Heart right ventricle (tissue), 16 donors: ENCODE measurements around the gene RANBP3. TPM values are rescaled to one million over a fixed set of nuclear protein-coding genes. Genes with fewer than 3 reads are reported as not detected.

Experiments
- ATAC-seq, 8 donors: fragments of 200-7000 bp; cut with Tn5 transposase; one replicate each; pipeline ENCODE4 v1.9.1; 2020; ENCODE audit warnings: mild to moderate bottlenecking in 8 of 8, moderate library complexity in 8 of 8, moderate number of reproducible peaks in 1 of 8
- DNase-seq, 2 donors: peaks; one replicate each; pipeline ENCODE4 v3.0.0-alpha.2; 2020
- H3K27ac ChIP-seq, 10 donors: fragments of 200-600 bp; sonication (generic) in 2 of 10; one replicate each; pipeline versions ENCODE4 v1.5.0 to v1.8.0; 2020 to 2022; ENCODE audit warnings: mild to moderate bottlenecking in 3 of 10
- H3K27me3 ChIP-seq, 7 donors: fragments of 200-600 bp; one replicate each; pipeline ENCODE4 v1.8.0; 2021 to 2022; ENCODE audit warnings: mild to moderate bottlenecking in 2 of 7
- H3K36me3 ChIP-seq, 9 donors: fragments of 200-600 bp; sonication (generic) in 1 of 9; one replicate each; pipeline versions ENCODE4 v1.5.0 to v1.8.0; 2020 to 2022; ENCODE audit warnings: mild to moderate bottlenecking in 2 of 9
- H3K4me1 ChIP-seq, 9 donors: fragments of 200-600 bp; sonication (generic) in 1 of 9; one replicate each; pipeline versions ENCODE4 v1.5.0 to v1.8.0; 2020 to 2022; ENCODE audit warnings: mild to moderate bottlenecking in 4 of 9
- H3K4me3 ChIP-seq, 10 donors: fragments of 200-600 bp; sonication (generic) in 2 of 10; one replicate each; pipeline versions ENCODE4 v1.5.0 to v1.8.0; 2020 to 2022; ENCODE audit warnings: mild to moderate bottlenecking in 7 of 10, moderate library complexity in 2 of 10
- H3K9me3 ChIP-seq, 11 donors: fragments of 200-600 bp in 10 of 11; sonication (generic) in 2 of 11; one replicate each; pipeline versions ENCODE4 v1.5.0 to v1.8.0; 2013 to 2022; ENCODE audit warnings: mild to moderate bottlenecking in 2 of 11, control low read depth in 1 of 11, moderate library complexity in 1 of 11
- CTCF ChIP-seq, 9 donors: fragments of 200-600 bp; sonication (generic) in 2 of 9; IDR thresholded peaks; one replicate each; pipeline versions ENCODE4 v1.5.0 to v1.8.0; 2021 to 2022; ENCODE audit warnings: antibody characterized with exemption in 9 of 9, mild to moderate bottlenecking in 5 of 9, moderate library complexity in 1 of 9
- WGBS, 2 donors: extraction: QIAGEN DNeasy Blood & Tissue Kit; methylation state at CpG; one replicate each; pipeline ENCODE4 v1.1.7; 2013; ENCODE audit warnings: inconsistent platforms in 1 of 2; 5-methylcytosine and 5-hydroxymethylcytosine counted together
- intact Hi-C, 10 donors: fragments of 100-400 bp; cut with DNase I; formaldehyde crosslinking; loops; one replicate each; pipeline versions ENCODE4 v1.11.1 to v1.14.2; 2022
- polyA plus RNA-seq, 2 donors: library from polyadenylated mRNA; stranded (reverse); fragments of 200-250 nt; gene quantifications; one replicate each; pipeline ENCODE4 v1.2.3, GENCODE V29; 2013
- total RNA-seq, 10 donors: library from RNA; stranded (reverse); fragmentation: NEBNext Ultra II Directional in 3 of 10; extraction: Animal tissue kit (Norgen Biotek cat#: 25700) in 3 of 10; gene quantifications; one replicate each; pipeline versions ENCODE4 v1.2.1 to v1.2.4, GENCODE V29; 2021 to 2023
- donor health status: Arrhythmogenic right ventricular cardiomyopathy.
- donor health status: ischemic (EF 13 %, LVEDD 7.1; RV severe dilation, severe dysfunction).
- donor health status: healthy with polysubstance abuse.
- donor health status: DM: no; HTN: yes; CAD: no.
- donor health status: DM: no; HTN: no; CAD: no.
- donor health status: ischemic (EF 25% LVEDD 6.9; RV normal size, moderate dysfunction).
- donor health status: ischemic (EF 25% LVEDD 5.7; RV mildly dilated, moderate dysfunction).
- donor health status: healthy.
- donor health status: DM: yes; HTN: yes; CAD: no.
- donor health status: Ischemic cardiomyopathy.
- donor health status: ischemic (EF 35%, LVEDD 5.7; RV mildly dilated, moderate dysfunction).
- donor health status: nonischemic (EF 11% LVEDD 7.7; RV severe dilation, severe dysfunction).
- donor health status: DM: yes; HTN: yes; CAD: no.
- donor health status: PGD.
- donor health status: ischemic (EF 29% LVEDD 5.4; RV normal size, mild dysfunction).
- donor health status: nonischemic (EF 23%, LVEDD 6.1; RV moderate dilation, normal function).

The RANBP3 gene
- total and polyA plus RNA-seq, 12 donors = 29.5 to 76.1 (median 63.0) TPM

DNA sequence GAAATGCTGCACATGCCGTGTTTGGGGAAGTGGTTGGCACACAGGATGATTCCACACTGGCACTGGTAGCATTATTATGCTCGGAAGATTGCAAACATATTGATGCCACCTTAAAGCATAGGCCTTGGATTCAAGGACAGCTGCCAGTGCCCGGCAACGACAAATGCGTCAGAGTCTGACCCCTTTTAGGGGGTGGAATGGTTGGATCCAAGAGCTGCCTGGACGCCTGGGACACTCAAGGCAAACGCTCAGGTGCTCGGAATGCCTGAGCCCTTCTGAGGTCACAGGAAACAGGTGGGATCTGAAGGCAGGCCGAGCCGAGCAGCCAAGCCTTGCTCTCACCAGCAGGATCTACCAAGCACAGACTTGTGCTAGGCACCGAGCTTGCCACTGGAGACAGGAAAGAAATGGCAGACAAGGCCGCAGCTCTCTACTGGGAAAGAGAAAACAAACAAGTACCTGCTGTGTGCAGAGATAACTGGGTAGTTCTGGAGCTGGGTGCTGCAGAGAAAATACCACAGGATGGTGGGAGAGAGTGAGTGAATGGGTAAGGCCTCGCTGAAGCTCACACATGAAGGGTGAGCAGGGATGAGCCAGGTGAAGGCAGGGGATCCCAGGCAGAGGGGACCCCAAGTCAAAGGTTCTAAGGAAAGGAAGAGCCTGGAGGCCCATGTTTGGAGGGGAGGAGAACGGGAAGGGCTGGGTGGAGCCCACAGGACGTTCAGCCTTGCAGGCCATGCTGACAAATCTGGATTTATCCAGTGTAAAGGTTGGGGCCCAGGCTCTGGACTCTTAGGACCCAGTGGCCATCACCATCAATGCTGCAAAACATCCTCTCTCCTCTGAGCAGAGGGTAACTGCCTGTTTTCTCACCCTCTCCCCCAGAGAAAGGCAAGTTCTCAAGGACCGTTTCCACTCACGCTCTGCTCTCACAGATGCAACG lies 9.2 kb downstream of the RANBP3 start:
- Histone ChIP-seq H3K4me1 (peaks cover 24 to 88% (median 72%) of the 10 kb centered on the region in 9 donors), H3K9me3 (no peaks in the 10 kb centered on the region), H3K4me3 (peak overlapping the region in 1 of 10 donors; percentile 23), H3K36me3 (peaks cover 0 to 39% (median 0%) of the 10 kb centered on the region in 9 donors), H3K27me3 (no peaks in the 10 kb centered on the region), H3K27ac (peak overlapping the region in 9 of 10 donors; percentile 9 to 72 (median 60))
- no peak for TF ChIP-seq CTCF (IDR thresholded peaks at IDR 0.05)
- intact Hi-C loops = no loop called here
- ATAC-seq (peak in 6 of 8 donors; percentile 5 to 32 (median 14)), DNase-seq (no peak)
- 35% methylated on average over 18 of the region's 18 CpGs for WGBS, 2 donors

- Histone ChIP-seq H3K4me3 (peak overlapping the region in 1 of 10 donors; percentile 23), H3K27ac (peak overlapping the region in 9 of 10 donors; percentile 9 to 72 (median 60)), H3K4me1 (peaks cover 24 to 95% (median 79%) of the 10 kb centered on the region in 9 donors), H3K9me3 (no peaks in the 10 kb centered on the region), H3K27me3 (no peaks in the 10 kb centered on the region), H3K36me3 (peaks cover 0 to 32% (median 0%) of the 10 kb centered on the region in 9 donors)
- WGBS, 2 donors = 4 to 5% methylated on average over 10 of the region's 10 CpGs
- DNase-seq (peak in 1 of 2 donors; percentile 74), ATAC-seq (peak; percentile 55 to 80 (median 73))
- intact Hi-C loops = no loop called here
- peak; percentile 68 to 93 (median 88) for TF ChIP-seq CTCF (IDR thresholded peaks at IDR 0.05)
These were observed 9.9 kb downstream of the RANBP3 start for GRCh38 chr19:5967994-5968430.

- no peak for DNase-seq
These were observed 10.4 kb downstream of the RANBP3 start for GRCh38 chr19:5967571-5967970.

More at GRCh38 chr19:5967571-5967970, 10.4 kb downstream of the RANBP3 start:
- no peak overlapping the region for H3K4me3 ChIP-seq
- H3K9me3 ChIP-seq = no peaks in the 10 kb centered on the region
- intact Hi-C loops = no loop called here
- peak overlapping the region in 7 of 10 donors; percentile 45 to 72 (median 67) for H3K27ac ChIP-seq
- peaks cover 24 to 98% (median 80%) of the 10 kb centered on the region in 9 donors for H3K4me1 ChIP-seq
- H3K27me3 ChIP-seq = no peaks in the 10 kb centered on the region
- WGBS, 2 donors = 55 to 59% methylated on average over 7 of the region's 7 CpGs
- TF ChIP-seq CTCF (IDR thresholded peaks at IDR 0.05) = no peak
- ATAC-seq = no peak
- H3K36me3 ChIP-seq = peaks cover 0 to 32% (median 0%) of the 10 kb centered on the region in 9 donors
